Mesendoderm (in vitro differentiated cells): ENCODE results near the gene VAMP2.

Experiments
- DNase-seq: peaks from one replicate; pipeline ENCODE4 v3.0.0; 2013
- H2AK5ac ChIP-seq: 2 replicates; pipeline ENCODE4 v1.6.1; 2013; ENCODE audit warnings: low read length, inconsistent platforms
- H2BK120ac ChIP-seq: 2 replicates; pipeline ENCODE4 v1.6.1; 2013; ENCODE audit warnings: low read depth, mild to moderate bottlenecking, low read length, moderate library complexity, mixed read lengths
- H2BK15ac ChIP-seq: replicated peaks from 2 replicates; pipeline ENCODE4 v1.6.1; 2013; ENCODE audit warnings: low read depth, mild to moderate bottlenecking, moderate library complexity
- H2BK5ac ChIP-seq: 2 replicates; pipeline ENCODE4 v1.6.1; 2013; ENCODE audit warnings: low read length, inconsistent platforms
- H3K18ac ChIP-seq: 2 replicates; pipeline ENCODE4 v1.6.1; 2013; ENCODE audit warnings: mild to moderate bottlenecking, low read length, mixed read lengths
- H3K23ac ChIP-seq: one replicate; pipeline ENCODE4 v1.6.1; 2013; ENCODE audit warnings: low read length
- H3K27ac ChIP-seq: 2 replicates; pipeline ENCODE4 v1.5.1; 2013; ENCODE audit warnings: low read depth, mild to moderate bottlenecking, inconsistent platforms, low read length, moderate library complexity
- H3K27me3 ChIP-seq: 2 replicates; pipeline ENCODE4 v1.6.1; 2013; ENCODE audit warnings: low read length, control low read depth, mild to moderate bottlenecking, inconsistent platforms; ENCODE audit not compliant: insufficient read depth, poor library complexity
- H3K36me3 ChIP-seq: 2 replicates; pipeline ENCODE4 v1.6.1; 2013; ENCODE audit warnings: low read length, inconsistent platforms; ENCODE audit not compliant: control insufficient read depth, insufficient read depth
- H3K4ac ChIP-seq: one replicate; pipeline ENCODE4 v1.6.1; 2013; ENCODE audit warnings: low read depth, mild to moderate bottlenecking, low read length, moderate library complexity
- H3K4me1 ChIP-seq: 2 replicates; pipeline ENCODE4 v1.6.1; 2013; ENCODE audit warnings: low read depth, low read length, inconsistent platforms; ENCODE audit not compliant: control insufficient read depth
- H3K4me2 ChIP-seq: 2 replicates; pipeline ENCODE4 v1.6.1; 2013; ENCODE audit warnings: low read length
- H3K4me3 ChIP-seq: 2 replicates; pipeline ENCODE4 v1.5.1; 2013; ENCODE audit warnings: mild to moderate bottlenecking, low read length
- H3K56ac ChIP-seq: one replicate; pipeline ENCODE4 v1.6.1; 2013; ENCODE audit warnings: low read length
- H3K79me1 ChIP-seq: 2 replicates; pipeline ENCODE4 v1.6.1; 2013; ENCODE audit warnings: low read length, inconsistent platforms
- H3K79me2 ChIP-seq: 2 replicates; pipeline ENCODE4 v1.6.1; 2013; ENCODE audit warnings: mild to moderate bottlenecking, low read length; ENCODE audit not compliant: control insufficient read depth, insufficient read depth
- H3K9ac ChIP-seq: 2 replicates; pipeline ENCODE4 v1.6.1; 2013; ENCODE audit warnings: low read length, inconsistent platforms
- H4K5ac ChIP-seq: one replicate; pipeline ENCODE4 v1.6.1; 2013; ENCODE audit warnings: low read length
- H4K8ac ChIP-seq: one replicate; pipeline ENCODE4 v1.6.1; 2013; ENCODE audit warnings: low read depth, mild to moderate bottlenecking, control low read depth, low read length, moderate library complexity
- WGBS: extraction: QIAGEN DNeasy Blood & Tissue Kit; methylation state at CpG from one replicate; pipeline ENCODE4 v1.1.7; 2013; ENCODE audit warnings: low lambda C conversion rate, missing lambda C conversion rate; ENCODE audit not compliant: insufficient coverage; ENCODE audit errors: extremely low coverage; 5-methylcytosine and 5-hydroxymethylcytosine counted together

The VAMP2 gene

DNA sequence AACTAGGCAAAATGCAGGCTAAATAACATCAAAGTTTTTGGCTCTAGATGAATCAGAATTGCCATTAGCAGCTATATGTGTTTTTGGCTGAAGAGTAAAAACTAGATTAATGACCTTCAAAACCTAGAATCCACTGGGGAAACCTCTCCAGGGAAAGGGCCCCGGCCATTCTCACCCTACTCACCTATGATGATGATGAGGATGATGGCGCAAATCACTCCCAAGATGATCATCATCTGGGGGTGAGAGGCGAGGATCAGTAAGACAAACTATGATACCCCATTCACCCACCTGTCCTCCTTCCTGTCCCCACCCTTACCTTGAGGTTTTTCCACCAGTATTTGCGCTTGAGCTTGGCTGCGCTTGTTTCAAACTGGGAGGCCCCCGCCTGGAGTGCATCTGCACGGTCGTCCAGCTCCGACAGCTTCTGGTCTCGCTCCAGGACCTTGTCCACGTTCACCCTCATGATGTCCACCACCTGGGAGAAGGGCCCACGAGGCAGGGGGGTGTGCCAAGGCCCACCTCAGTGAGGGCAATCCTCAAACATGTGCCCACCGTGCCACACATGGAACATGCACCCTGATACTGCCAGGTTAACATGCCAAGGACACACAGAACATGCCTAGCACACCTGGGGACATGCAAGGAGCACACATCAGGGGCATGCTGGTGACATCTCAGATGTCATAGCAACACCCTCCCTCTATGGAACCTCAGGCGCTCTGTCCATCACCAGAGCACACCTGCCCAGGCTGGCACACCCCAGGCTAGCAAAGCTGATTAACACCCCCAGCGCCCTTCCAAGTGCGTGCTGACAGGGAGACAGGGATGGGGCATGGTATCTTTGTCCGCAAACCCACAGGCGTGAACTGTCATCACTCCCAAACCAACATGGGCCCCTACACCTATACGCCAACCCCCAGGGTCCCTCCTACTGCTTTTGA, 1.2 kb downstream of the VAMP2 start:
- Histone ChIP-seq H3K36me3 (peaks cover 3% of the 10 kb centered on the region), H3K4me1 (peaks cover 14% of the 10 kb centered on the region), H2AK5ac (no peak overlapping the region), H2BK5ac (no peak overlapping the region), H3K4me3 (peak overlapping the region; percentile 91), H3K18ac (no peak overlapping the region), H2BK15ac (no peak overlapping the region), H3K79me2 (peaks cover 9% of the 10 kb centered on the region), H2BK120ac (no peak overlapping the region), H3K79me1 (peaks cover 13% of the 10 kb centered on the region), H3K27ac (no peak overlapping the region), H4K8ac (no peak overlapping the region), H3K27me3 (no peaks in the 10 kb centered on the region), H3K23ac (peak overlapping the region; percentile 54), H3K56ac (peak overlapping the region; percentile 98), H3K4me2 (peak overlapping the region; percentile 87), H3K9ac (peak overlapping the region; percentile 93), H4K5ac (no peak overlapping the region), H3K4ac (no peak overlapping the region)
- no CpG with 5 or more reads among the region's 19 CpGs for WGBS
- DNase-seq: no peak

DNA sequence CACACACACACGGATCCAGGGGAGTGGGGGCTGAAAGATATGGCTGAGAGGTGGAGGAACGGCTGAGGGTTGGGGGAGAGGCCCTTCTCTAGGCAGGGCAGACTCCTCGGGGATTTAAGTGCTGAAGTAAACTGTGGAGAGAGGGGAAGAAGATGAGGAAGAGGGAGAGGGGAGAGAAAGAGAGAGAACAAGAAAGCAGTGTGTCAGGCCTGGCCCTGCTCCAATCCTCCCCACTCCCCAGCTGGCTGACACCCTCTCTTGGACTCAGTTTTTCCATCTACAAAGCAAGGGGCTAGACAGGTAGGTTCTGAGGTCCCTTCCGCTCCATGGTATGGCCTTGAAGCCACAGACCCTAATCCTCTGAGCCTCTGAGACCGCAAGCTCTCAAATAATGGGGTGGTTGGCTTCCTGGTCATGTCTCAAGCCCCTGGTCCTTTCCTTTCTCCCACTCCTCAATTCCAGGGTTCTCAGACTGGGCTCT, 2.0 kb downstream of the VAMP2 start:
- Histone ChIP-seq H3K27ac (no peak overlapping the region), H4K8ac (no peak overlapping the region), H3K79me2 (peaks cover 9% of the 10 kb centered on the region), H3K4ac (no peak overlapping the region), H2BK120ac (no peak overlapping the region), H2AK5ac (no peak overlapping the region), H3K27me3 (no peaks in the 10 kb centered on the region), H3K23ac (no peak overlapping the region), H3K79me1 (peaks cover 13% of the 10 kb centered on the region), H3K18ac (no peak overlapping the region), H4K5ac (no peak overlapping the region), H3K4me1 (peaks cover 14% of the 10 kb centered on the region), H2BK5ac (no peak overlapping the region), H3K56ac (peak overlapping the region; percentile 60), H3K4me2 (no peak overlapping the region), H3K36me3 (peaks cover 3% of the 10 kb centered on the region), H2BK15ac (no peak overlapping the region), H3K9ac (peak overlapping the region; percentile 40), H3K4me3 (no peak overlapping the region)
- DNase-seq: no peak
- WGBS: no CpG with 5 or more reads among the region's 5 CpGs

DNA sequence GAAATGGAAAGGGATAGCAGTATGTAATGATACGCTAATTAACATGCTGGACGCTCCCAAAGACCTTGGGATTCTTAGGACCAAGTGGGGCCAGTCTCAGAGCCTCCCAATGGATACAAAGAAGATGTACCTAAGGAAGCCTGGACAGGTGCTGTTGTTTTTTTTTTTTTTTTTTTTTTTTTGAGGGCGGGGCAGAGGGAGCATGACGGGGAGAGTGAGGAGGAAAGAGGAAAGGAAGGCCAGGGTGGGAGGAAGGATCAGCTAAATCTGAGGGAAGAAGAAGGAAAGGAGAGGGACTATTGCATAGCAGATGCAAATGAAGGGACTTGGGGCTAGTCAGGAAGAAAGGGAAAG, 2.5 kb downstream of the VAMP2 start:
- Histone ChIP-seq H3K23ac (no peak overlapping the region), H3K4me1 (peaks cover 18% of the 10 kb centered on the region), H3K9ac (no peak overlapping the region), H2AK5ac (no peak overlapping the region), H4K5ac (no peak overlapping the region), H3K27ac (no peak overlapping the region), H2BK5ac (no peak overlapping the region), H3K27me3 (no peaks in the 10 kb centered on the region), H3K36me3 (peaks cover 3% of the 10 kb centered on the region), H3K4me3 (no peak overlapping the region), H3K4ac (no peak overlapping the region), H3K4me2 (no peak overlapping the region), H3K79me2 (peaks cover 9% of the 10 kb centered on the region), H3K79me1 (peaks cover 17% of the 10 kb centered on the region), H3K18ac (no peak overlapping the region), H4K8ac (no peak overlapping the region), H3K56ac (no peak overlapping the region), H2BK15ac (no peak overlapping the region), H2BK120ac (no peak overlapping the region)
- DNase-seq: no peak
- no CpG with 5 or more reads among the region's 4 CpGs for WGBS

DNA sequence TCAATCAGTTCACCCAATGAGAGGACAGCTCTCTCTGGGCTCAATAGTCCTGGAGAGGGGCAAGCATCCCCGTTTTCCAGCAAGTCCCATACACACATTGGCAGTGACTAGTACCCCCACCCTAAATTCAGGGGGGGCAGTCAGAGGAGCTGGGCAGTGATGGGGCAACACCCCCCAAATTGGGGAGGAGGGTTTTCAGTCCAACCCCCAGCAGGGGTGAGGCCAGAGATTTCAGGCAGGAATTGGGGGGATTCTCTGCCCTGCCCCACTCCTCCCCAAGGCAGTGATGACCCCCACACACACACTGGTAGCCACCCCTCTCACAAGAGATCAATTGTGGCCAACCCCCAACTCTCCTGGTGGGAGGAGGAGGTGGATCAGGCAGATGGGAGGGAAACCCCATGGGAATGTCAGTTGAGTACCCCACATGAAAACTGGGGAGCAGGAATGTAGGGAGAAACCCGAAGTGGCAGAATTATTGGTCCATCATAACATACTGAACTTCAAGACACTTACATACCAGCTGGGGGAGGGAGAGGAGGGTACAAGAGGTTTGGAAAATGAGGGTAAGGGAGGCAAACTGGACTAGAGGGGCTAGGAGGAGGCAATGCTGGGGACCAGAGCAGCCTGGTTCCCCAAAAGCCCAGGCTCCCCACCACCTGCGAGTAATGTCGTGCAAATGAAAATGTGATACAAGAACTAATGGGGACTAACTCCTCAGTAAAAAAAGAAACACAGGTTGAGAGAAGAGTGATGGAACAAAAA, 3.1 kb downstream of the VAMP2 start:
- no peak overlapping the region for H2BK5ac ChIP-seq

DNA sequence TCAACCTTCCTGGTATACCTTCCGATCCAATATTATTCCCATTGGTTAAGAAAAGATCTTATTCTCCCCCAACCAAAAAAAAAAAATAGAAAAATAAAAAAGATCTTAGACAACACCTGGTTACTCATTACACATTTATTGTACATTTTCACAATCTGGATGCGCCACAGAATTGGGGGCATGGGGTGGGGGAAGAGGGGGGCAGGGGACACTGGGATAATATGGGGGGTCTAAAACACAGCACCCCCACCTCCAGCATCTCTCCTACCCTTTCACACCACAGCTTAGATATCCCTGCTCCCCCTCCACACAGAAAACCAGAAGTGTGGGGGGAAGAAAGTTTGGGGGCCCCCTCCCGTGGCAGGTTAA, 3.7 kb downstream of the VAMP2 start:
- H3K4me1 ChIP-seq: peaks cover 19% of the 10 kb centered on the region
- H2AK5ac ChIP-seq: no peak overlapping the region
- H2BK15ac ChIP-seq: no peak overlapping the region

More for the DNA sequence above, 3.1 kb downstream of the VAMP2 start:
- peaks cover 9% of the 10 kb centered on the region for H3K79me2 ChIP-seq
- H3K36me3 ChIP-seq: peaks cover 3% of the 10 kb centered on the region
- no peak overlapping the region for H2AK5ac ChIP-seq
- H3K56ac ChIP-seq: no peak overlapping the region
- H3K4ac ChIP-seq: no peak overlapping the region
- DNase-seq: no peak
- no peaks in the 10 kb centered on the region for H3K27me3 ChIP-seq
- no peak overlapping the region for H3K23ac ChIP-seq
- peaks cover 21% of the 10 kb centered on the region for H3K4me1 ChIP-seq
- no CpG with 5 or more reads among the region's 4 CpGs for WGBS
- no peak overlapping the region for H3K18ac ChIP-seq
- H3K79me1 ChIP-seq: peaks cover 17% of the 10 kb centered on the region
- no peak overlapping the region for H2BK120ac ChIP-seq
- no peak overlapping the region for H3K4me2 ChIP-seq
- H4K5ac ChIP-seq: no peak overlapping the region
- H2BK15ac ChIP-seq: no peak overlapping the region
- no peak overlapping the region for H3K9ac ChIP-seq
- no peak overlapping the region for H4K8ac ChIP-seq
- H3K27ac ChIP-seq: no peak overlapping the region
- H3K4me3 ChIP-seq: no peak overlapping the region

More for the DNA sequence above, 3.7 kb downstream of the VAMP2 start:
- no peak overlapping the region for H3K4ac ChIP-seq
- H3K27me3 ChIP-seq: no peaks in the 10 kb centered on the region
- no peak overlapping the region for H3K4me2 ChIP-seq
- H3K36me3 ChIP-seq: peaks cover 3% of the 10 kb centered on the region
- no peak overlapping the region for H3K9ac ChIP-seq
- no peak overlapping the region for H3K23ac ChIP-seq
- WGBS: no CpG with 5 or more reads among the region's 3 CpGs
- no peak overlapping the region for H3K4me3 ChIP-seq
- no peak overlapping the region for H3K18ac ChIP-seq
- DNase-seq: no peak
- H4K5ac ChIP-seq: no peak overlapping the region
- peaks cover 9% of the 10 kb centered on the region for H3K79me2 ChIP-seq
- H3K79me1 ChIP-seq: peaks cover 17% of the 10 kb centered on the region
- no peak overlapping the region for H2BK120ac ChIP-seq
- no peak overlapping the region for H2BK5ac ChIP-seq
- H4K8ac ChIP-seq: no peak overlapping the region
- H3K56ac ChIP-seq: no peak overlapping the region
- H3K27ac ChIP-seq: no peak overlapping the region
